ENCODE data around the gene IGFALS.

The IGFALS gene

DNA sequence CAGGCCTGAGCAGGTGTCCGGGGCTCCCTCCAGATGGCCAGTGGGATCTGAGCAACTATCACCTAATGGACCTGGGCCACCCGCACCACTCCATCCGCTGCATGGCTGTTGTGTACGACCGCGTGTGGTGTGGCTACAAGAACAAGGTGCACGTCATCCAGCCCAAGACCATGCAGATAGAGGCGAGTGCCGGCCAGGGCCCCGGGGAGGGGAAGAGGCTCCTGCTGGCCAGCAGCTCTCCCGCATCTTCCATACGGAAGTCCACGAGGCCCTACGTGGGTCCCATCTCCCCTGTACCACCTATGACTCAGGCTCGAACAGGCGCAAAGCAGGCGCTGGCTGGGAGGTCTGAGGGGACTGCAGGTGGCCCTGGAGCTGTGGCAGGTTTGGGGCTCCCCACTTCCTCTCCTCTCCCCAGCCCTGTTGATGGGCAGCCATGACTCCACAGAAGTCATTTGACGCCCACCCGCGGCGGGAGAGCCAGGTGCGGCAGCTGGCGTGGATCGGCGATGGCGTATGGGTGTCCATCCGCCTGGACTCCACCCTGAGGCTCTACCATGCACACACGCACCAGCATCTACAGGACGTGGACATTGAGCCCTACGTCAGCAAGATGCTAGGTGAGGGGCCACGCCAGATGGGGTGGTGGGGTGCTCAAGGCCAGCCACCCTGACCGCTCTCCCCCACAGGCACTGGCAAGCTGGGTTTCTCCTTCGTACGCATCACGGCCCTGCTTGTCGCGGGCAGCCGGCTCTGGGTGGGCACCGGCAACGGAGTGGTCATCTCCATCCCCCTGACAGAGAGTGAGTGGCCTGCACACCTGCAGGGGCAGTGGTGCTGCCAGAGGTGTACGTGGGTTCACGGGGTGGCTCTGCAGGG is 26.1 kb downstream of the IGFALS start:
- in situ Hi-C loops (cut with HindIII; ENCODE audit: low sequenced_read_pairs), result no loop called here

DNA sequence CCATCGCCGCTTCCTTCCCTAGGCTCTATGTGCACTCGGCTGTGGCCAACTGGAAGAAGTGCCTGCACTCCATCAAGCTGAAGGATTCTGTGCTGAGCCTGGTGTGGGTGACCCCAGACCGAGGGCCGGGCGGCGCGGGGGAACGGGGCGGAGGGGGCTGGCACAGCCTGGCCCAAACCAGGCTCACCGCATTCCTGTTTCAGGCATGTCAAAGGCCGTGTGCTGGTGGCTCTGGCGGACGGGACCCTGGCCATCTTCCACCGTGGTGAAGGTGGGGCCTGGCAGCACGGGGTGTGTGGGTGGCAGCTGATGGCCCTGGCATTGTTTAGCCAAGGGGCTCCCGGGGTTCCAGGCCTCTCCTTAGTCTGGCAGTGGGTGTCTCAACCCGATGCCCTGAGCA is 26.8 kb downstream of the IGFALS start:
- in situ Hi-C loops (cut with HindIII; ENCODE audit: low sequenced_read_pairs), result no loop called here

DNA sequence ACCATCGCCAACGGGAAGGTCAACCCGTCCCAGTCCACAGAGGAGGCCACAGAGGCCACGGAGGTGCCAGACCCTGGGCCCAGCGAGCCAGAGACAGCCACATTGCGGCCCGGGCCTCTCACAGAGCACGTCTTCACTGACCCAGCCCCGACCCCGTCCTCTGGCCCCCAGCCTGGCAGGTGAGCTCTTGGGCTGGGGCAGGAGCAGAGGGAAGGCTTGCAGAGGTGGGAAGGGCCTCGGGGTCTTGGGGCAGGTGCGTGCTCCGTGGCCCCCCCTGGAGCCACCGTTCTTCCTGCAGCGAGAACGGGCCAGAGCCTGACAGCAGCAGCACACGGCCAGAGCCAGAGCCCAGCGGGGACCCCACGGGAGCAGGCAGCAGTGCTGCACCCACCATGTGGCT is 27.3 kb downstream of the IGFALS start:
- in situ Hi-C loops (cut with HindIII; ENCODE audit: low sequenced_read_pairs), result no loop called here

DNA sequence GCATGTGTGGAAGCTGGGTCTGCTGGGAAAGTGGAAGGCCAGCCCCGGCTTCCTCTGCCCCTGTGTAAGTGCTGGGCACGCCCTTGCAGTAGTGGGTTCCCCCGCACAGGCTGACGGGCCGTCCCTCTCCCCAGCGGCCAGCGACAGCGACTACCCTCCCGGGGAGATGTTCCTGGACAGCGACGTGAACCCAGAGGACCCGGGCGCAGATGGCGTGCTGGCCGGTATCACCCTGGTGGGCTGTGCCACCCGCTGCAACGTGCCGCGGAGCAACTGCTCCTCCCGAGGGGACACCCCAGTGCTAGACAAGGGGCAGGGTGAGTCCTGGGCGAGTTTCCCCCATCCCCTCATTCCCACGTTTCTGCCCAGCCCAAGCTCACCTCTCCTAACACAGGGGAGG is 27.7 kb downstream of the IGFALS start:
- in situ Hi-C loops (cut with HindIII; ENCODE audit: low sequenced_read_pairs), result no loop called here

DNA sequence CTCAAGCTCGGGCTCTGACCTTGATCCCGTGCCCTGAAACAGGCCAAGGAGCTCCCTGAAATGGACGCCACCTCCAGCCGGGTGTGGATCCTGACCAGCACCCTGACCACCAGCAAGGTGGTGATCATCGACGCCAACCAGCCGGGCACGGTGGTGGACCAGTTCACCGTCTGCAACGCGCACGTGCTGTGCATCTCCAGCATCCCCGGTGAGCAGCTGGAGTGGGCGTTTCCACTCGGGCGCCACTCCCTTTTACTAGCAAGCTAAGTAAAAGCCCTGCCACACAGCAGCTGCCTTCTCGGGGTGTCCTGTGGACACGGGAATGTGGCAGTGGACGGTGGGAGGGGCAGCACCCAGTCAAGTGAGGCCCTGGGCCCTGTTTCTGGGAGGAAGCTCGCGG is 28.5 kb downstream of the IGFALS start:
- in situ Hi-C loops (cut with HindIII; ENCODE audit: low sequenced_read_pairs), result no loop called here

DNA sequence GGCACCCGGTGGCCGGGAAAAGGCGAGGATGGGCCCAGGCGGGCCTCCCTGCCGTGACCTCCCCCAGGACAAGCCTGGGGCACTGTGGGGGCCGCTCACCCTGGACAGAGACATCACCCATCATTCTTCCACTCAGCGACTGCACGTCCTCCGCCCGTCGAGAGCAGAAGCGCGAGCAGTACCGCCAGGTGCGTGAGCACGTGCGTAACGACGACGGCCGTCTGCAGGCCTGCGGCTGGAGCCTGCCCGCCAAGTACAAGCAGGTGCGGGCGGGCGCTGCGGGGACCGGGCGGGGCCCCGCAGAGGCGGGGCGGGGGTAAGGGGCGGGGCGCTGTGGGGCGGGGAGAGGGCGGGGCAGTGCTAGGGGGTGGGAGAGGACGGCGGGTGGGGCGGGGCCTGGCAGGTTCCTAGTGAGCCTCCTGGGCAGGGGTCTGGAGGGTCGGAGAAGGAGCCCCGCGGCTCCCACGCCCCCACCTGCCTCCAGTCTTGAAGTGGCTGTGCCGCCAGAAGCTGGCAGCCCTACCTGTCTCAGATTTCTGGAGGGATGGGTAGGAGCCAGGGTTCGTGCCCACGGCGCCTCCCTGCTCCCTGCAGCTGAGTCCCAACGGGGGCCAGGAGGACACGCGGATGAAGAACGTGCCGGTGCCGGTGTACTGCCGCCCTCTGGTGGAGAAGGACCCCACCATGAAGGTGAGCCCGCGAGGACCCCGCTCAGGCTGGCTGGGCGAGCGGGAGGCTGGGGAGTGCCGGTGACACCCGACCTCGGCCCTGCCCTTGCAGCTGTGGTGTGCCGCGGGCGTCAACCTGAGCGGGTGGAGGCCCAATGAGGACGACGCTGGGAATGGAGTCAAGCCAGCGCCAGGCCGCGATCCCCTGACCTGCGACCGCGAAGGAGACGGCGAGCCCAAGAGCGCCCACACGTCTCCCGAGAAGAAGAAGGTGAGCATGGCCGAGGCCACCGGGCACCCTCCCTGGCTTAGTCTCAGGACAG is 29.7 kb downstream of the IGFALS start:
- in situ Hi-C loops (cut with HindIII; ENCODE audit: low sequenced_read_pairs), result no loop called here

DNA sequence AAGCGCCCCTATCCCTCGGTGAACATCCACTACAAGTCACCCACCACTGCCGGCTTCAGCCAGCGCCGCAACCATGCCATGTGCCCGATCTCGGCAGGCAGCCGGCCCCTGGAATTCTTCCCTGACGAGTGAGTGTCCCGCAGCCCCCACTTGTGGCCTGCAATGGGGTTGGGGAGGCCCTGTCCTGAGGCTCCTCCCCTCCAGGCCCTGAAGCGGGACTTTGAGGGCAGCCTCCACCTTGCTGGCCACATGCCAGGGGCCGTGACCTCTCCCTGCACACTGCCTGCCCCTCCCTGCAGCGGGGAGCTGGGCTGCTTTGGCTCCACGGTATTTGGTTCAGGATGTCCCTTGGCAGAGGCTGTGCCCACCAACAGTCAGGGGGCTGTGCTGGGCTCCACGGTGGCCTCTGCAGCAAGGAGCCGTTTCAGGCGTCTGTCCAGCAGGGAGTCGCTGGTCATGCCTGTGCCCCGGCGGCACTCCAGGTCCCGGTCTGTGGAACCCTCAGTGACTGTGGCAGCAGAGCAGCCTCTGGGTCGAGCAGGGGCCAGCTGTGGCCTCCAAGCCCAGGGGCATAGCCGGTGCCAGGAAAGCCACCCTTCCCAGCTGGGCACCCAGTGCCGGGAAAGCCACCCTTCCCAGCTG is 30.5 kb downstream of the IGFALS start:
- in situ Hi-C loops (cut with HindIII; ENCODE audit: low sequenced_read_pairs), result no loop called here

DNA sequence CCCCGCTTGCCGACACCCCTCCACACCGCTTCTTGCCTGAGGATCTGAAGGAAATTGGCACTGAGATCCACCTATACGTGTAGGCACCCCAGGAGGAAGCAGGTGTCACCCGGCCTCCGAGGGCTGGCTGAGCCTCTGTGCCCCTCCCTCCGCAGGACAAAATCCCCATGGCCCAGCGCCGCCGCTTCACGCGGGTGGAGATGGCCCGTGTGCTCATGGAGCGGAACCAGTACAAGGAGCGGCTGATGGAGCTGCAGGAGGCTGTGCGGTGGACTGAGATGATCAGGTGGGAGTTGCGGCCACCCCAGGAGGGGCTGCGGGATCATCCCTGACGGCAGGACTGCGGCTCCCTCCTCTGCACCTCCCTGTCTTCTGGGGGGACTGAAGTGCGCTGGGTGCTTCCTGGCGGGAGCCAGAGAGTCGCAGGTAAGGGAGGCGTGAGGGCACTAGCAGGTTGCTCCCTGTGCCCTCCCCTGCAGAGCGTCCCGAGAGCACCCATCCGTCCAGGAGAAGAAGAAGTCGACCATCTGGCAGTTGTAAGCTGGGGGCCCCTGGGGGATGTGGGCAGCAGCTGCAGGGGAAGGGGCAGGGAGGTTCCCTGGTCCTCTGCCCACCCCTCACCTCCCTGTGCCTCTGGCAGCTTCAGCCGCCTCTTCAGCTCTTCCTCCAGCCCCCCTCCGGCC is 31.2 kb downstream of the IGFALS start:
- in situ Hi-C loops (cut with HindIII; ENCODE audit: low sequenced_read_pairs), result no loop called here

DNA sequence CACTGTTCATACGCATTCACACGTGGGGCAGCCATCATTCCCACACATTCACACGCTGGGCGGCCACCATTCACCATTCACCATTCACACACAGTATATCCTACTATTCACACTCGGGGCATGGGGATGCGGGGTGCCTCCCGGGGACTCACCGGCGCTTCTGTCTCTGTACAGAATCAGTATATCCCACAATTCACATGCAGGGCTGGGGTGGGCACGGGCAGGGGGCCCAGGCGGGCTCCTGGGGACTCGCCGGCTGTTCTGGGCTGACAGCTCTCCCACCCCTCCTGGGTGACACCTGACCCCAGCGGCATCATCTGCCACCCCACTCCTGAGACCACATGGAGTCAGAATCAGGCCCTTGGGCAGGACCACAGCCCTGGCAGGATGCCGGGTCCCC is 31.8 kb downstream of the IGFALS start:
- in situ Hi-C loops (cut with HindIII; ENCODE audit: low sequenced_read_pairs), result no loop called here

DNA sequence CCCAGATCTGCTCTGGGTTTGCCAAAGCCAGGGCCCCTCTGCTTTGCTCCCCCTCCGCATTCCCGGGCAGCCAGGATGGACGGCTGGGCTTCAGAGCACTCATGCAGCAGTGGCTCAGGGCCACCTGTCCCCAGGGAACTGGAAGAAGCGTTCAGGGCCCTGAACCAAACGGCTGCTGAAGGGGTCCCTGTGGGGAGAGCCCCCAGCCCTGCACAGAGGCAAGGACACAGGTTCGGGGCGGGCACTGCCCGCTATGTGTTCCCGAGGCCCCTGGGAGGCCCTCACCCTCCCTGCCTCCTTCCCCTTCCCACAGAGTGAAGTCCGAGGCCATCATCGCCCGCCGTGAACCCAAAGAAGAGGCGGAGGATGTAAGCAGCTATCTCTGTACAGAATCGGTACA is 32.6 kb downstream of the IGFALS start:
- in situ Hi-C loops (cut with HindIII; ENCODE audit: low sequenced_read_pairs), result no loop called here

DNA sequence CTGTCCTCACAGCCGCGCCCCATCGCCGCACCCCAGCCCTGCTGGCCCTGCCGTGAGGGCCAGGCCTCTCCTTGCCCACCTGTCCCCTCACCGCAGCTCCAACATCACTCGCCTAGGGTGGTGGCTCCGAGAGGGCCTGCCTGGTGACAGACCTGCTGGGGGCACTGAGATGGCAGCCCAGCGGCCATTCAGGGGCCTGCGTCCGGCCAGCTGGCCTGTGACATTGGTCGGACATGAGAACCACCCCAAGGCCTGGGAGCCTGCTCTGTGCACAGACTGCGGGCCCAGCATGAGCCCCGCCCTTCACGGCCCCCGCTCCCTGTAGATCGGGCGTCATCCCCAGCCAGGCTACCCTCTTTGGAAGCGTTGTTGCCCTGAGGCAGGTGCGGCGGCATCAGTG is 34.0 kb downstream of the IGFALS start:
- in situ Hi-C loops (cut with HindIII; ENCODE audit: low sequenced_read_pairs), result no loop called here

DNA sequence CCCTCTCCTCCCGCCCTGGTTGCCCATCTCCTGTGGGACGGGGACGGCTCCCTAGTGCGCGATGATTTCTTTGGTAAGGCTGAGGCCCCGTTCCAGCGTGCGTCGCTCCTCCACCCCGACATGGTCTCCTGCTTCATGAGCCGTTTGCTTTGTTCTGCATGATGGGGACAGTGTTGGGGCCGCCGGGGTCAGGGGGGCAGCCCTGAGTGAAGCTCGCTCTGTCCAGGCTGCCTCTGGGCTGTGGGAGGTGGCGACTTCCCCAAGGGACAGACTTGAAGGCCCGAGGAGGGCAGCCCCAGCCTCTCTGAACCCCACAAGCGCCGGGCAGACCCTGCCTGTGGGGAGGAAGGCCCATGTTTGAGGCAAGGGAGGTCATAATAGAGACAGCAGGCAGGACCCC is 34.6 kb downstream of the IGFALS start:
- in situ Hi-C loops (cut with HindIII; ENCODE audit: low sequenced_read_pairs), result no loop called here

DNA sequence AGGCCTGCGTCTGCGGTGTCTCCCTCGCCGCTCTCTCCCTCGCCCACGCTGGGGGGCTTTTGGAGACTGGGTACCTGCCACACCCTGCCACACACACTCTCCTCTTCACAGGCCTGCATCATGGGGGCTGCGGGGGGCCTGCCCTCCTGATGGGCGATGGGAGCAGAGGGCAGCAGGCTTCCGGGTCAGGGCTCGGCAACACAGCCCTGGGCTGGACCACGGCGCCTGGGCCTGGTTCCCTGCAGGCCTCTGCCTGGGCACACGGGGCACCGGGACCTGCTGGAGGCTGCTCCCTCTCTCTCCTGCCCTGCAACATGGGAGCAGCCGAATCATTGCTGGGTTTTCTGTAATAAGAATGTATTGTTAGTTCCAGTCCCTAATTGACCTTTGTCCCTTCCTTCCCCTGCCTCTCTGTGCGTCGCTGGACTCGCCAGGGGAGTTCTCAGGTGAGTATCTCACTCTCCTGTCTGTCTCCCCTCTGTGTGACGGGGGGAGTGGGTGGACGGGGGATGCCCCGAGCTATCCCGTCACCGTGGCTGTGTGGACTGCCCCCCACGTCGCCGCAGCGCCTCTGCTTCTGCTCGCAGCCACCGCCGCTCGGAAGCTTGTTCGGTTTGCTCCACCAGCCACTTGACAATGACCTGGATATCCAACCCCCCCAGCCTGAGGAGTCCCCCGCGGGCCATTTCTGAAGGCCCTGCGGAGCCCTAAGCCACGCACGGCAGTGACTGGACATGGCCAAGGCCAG is 35.6 kb downstream of the IGFALS start:
- in situ Hi-C loops (cut with HindIII; ENCODE audit: low sequenced_read_pairs), result no loop called here

DNA sequence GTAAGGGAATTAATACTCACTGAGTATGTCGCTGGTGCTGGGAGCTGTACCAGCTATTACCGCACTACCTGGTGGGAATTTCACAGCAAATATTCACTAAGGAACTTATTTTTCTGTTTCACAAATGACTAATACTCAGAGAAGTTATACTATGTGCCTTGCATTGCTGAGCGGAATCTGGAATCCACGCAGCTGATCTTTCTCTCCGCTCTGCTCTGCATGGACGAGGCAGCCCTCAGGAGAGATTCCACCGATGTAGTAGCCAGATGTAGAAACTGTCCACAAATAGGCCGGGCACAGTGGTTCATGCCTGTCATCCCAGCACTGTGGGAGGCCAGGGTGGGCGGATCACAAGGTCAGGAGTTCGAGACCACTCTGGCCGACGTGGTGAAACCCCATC is 39.3 kb downstream of the IGFALS start:
- in situ Hi-C loops (cut with HindIII; ENCODE audit: low sequenced_read_pairs), result no loop called here

DNA sequence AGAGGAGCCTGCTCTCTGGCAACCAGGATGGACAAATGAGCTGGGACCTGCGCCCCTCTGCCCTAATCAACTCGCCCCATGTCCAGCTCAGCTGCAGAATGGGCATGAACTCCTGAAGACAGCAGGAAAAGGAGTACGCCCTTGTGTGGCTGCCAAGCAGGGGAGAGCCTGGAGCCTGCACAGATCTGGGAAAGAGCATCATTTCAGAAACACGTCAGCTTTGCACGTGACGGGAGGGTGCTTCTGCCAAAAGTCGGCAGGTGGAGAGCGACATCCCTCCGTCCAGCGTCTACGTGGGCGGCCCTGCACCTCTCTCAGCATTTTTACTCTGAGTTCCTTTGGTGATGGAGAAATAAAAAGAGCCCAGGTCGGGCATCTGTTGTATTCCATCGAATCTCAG is 40.7 kb downstream of the IGFALS start:
- in situ Hi-C loops (cut with HindIII; ENCODE audit: low sequenced_read_pairs), result no loop called here

DNA sequence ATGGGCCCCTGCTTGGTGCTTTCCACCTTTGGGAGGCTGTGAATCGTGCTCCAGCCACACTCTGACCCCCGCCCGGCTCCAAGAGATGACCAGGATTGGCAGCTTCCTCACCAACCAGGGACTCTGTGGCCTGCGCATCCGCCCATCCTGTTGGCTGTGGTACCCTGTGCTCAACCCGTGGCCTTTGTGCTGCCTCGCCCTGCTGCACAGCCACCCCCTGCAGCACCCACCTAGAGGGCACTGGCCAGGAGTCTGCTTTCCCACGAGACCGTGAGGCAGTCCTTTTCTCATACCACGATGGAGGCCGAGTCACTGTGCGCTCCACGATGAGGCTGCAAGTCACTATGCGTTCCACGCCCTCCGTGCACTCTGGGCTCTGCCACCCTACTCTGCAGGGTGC is 41.6 kb downstream of the IGFALS start:
- in situ Hi-C loops (cut with HindIII; ENCODE audit: low sequenced_read_pairs), result no loop called here

DNA sequence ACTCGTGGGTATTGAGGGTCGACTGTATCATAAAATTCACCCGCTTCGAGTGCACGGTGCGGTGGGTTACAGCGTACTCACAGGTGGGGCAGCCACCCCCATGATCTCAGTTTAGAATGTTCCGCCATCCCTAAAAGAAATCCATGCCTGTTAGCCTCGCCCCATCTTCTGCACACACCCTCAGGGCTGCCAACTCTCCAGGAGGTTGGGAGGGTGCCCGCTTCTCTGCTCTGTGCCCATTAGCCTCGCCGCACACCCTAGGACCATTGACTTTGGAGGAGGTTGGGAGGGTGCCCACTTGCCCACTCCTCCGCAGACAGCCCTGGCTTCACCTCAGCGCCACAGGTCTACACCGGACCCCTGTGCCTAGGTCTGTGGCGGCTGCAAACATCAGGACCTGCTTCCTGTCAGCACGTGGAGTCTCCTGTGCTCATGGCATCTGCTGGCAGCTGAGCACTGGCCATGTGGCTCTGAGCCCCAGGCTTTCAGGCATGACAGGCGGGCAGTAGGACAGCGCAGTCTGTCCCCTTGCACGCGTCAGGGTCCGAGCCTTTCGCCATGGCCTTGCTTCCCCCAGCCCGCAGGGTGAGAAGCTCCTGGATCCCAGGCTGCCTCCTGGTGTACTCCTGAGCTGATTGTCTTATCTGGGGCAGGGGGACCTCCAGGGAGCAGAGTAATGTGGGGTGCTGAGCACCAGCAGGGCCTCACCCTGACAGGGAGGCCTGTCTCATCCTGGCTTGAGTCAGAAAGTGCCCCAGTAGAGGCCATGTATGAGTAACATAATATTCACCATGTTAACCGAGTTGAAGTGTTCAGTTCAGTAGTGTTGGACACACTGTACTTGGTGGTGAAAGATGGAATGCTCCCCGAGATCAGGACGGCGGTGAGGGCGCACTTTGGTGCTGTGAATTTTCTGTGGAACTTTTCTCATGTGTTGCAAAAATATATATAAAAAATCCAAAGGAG is 44.1 kb downstream of the IGFALS start:
- in situ Hi-C loops (cut with HindIII; ENCODE audit: low sequenced_read_pairs), result no loop called here

DNA sequence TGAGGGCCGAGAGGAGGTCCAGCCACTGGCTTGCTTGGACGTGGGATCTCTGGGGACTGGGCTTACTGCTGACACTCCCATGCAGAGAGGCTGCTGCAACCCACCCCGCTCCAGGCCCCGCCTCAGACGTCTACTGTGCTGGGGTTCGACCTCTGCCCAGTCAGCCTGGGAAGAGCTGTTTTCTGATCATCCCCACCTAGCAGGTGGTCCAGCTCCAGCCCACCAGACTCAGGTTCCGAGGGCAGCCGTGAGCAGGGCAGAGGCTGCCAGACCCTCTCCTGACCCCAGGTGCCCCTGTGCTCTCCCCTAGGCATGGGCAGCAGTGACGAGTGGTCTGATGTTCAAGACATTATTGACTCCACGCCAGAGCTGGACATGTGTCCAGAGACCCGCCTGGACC is 45.6 kb downstream of the IGFALS start:
- in situ Hi-C loops (cut with HindIII; ENCODE audit: low sequenced_read_pairs), result no loop called here

DNA sequence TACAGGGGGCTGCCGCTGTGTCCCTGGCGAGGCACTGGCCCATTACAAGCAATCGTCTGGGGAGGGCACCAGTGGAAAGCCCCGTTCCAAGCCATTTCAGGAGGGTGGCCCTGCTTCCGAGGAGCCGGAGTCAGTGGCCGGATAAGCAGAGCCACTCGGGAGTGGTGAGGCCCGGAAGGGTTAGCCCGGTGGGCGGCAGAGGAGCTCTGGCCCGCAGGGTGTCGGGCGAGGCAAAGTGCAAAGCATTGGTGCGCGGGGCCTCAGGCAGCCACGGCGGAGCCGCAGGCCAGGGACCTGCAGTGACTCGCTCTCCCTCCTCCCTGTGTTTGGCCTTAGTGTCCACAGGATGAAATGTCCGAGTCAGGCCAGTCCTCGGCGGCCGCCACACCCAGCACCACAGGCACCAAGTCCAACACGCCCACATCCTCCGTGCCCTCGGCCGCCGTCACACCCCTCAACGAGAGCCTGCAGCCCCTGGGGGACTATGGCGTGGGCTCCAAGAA is 46.8 kb downstream of the IGFALS start:
- in situ Hi-C loops (cut with HindIII; ENCODE audit: low sequenced_read_pairs), result no loop called here

All from DLD1 (cell line).